T-helper 1 cell (primary cell): Measurements from ENCODE around the gene TM9SF4.
"Not testable (repeated sequence)": the region's sequence is repeated elsewhere in the genome, so short reads cannot be mapped to it uniquely, and the experiment has no call there.

Experiments
- DNase-seq, 5 donors: peaks; one replicate each; pipeline ENCODE4 v3.0.0-alpha.2; 2012 to 2020

TM9SF4 gene

DNA sequence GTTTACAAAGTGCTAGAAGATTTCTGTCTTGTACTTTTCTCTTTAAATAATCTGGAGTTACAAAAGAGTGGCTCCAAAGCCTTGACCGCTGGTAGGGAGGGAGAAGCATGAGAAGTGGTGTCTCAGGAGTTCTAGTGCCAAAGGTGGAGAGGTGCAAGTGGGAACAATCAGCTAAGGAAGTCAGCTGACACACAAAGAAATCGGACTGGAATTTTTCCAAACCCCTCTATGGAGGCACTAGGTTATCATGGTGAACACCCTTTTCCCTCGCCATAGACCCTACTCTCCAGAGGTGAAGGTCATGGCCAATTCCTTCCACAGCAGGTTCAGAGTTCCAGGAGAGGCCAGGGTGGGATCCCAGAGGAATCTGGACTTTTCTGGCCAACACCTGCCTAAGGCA is 83.2 kb downstream of the TM9SF4 start:
- DNase-seq: no peak

DNA sequence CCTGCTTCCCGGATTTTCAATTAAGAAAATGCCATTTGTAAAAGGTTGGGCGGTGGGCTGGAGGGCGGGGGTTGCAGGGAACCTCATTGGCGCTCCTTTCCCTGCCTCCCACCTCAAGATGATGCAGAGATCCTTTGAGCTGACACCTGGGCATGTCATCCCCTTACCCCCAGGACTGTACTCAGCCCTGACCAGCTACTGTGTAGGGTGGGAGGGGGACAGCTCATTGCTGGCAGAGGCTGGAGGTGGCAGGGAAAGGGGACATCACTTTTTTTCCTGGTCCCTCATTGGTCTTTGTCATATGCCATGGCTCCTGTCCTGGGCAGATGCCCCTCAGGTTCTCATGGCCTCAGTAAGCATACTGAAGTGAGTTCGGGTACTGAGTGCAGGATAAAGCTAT is 83.8 kb downstream of the TM9SF4 start:
- not testable (repeated sequence) for DNase-seq

DNA sequence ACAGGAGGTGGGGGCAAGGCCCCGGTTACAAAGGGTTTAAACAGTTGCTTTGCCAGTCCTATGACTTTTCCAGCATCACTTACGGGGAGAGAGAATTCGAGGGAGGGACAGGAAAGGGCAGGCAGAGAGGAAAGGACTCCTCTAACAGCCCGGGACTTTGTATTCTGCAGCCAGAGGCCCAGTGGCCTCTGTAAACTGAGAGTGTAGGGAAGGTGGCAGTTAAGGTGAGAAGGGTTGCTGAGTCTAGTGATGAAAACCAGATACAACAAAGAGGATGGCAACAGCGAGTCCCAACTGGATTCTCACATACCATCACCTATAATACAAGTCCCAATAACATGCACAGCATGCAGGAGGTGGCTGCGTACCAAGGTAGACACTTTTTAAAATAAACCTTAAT is 84.5 kb downstream of the TM9SF4 start:
- DNase-seq: no peak

DNA sequence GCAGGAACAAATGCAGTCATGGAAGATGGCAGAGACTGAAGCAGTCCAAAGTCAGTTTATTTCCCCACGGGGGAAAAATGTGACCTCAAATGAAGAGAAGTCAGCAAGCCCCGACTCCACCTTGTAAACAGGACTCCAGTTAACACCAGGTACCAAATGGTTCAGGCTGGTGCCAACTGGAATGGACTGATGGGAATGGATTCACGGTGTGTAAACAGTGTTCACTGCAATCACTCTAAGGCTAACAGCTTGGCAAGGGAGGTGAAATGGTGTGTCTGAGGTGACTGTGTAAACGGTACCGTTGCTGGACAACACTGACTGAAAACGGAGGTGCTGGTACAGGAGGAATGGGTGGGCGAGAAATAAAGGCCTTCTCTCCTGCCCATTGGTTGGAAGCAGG is 86.1 kb downstream of the TM9SF4 start:
- no peak for DNase-seq

DNA sequence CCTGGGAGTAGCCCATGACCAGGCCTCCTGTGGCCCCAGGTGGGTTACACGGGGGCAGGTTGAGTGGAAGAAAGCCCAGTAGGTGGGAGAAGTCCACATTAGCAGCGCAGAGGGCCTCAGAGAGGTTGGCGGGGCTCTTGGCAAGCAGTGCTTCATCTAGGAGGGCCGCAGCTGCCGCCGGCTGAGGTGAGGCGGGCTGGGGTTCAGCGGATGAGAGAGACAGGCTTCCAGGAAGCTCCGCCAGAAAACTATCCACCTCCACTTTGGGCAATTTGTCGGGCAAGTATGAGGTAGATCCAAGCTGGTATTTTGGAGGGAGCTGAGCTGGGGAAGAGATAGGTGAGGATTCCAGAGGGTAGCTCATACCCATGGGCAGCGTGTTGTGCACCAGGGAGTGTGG is 87.1 kb downstream of the TM9SF4 start:
- not testable (repeated sequence) for DNase-seq

DNA sequence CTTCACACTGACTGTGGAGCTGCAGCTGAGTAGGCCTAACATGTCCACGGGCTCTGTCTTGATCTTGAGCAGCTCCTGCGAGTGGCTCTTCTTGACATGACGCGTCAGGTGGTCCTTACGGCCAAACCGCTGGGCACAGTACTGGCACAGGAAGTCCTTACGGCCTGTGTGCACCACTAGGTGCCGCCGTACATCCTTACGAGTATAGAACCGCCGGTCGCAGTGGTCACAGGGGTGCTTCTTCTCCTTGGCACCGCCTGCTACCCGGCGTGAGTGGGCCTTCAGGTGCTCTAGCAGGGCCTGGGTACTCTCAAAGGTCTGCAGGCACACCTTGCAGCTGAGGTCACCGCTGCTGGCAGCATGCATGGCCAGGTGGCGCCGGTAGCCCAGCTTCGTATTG is 87.6 kb downstream of the TM9SF4 start:
- DNase-seq: not testable (repeated sequence)

DNA sequence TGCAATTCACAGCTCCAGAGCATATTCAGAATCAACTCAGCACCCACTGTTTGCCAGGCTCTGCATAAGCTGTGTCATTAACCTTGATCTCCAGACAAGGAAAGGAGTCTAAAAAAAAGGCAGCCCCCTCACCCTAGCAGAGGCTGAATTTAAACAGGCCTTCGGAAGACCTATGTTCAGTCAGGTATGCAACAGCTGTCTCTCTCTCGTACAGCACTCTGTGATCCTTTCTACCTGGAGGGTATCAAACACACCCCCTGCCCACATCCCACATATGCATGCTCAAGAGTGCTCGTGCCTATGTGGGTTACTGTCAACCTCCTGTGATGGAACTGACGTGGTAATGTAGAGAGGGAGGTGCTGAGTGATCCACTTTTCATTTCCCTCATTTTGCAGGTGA is 89.5 kb downstream of the TM9SF4 start:
- DNase-seq: no peak

DNA sequence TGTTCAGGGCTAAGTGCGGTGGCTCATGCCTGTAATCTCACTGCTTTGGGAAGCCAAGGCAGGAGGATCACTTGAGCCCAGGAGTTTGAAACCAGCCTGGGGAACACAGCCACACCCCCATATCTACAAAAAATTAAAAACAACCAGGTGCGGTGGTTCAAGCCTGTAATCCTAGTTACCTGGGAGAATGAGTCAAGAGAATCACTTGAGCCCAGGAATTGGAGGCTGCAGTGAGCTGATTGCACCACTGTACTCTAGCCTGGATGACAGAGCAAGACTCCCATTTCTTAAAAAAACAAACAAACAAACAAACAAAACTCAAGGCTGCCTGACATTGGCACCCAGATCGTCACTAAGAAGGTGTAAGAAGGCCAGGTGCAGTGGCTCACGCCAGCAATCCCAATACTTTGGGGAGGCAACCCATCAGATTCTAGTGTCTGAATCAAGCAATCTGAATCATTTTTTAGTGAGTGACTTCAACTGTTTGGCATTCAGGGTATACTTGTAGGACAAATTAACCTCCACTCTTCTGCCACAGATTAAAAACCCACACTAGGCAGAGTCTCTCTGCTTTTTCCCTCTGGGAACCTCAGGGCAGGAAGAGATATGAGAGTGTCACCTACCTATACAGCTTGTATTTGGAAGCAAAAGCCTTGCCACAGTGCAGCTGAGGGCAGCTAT is 91.9 kb downstream of the TM9SF4 start:
- no peak for DNase-seq

DNA sequence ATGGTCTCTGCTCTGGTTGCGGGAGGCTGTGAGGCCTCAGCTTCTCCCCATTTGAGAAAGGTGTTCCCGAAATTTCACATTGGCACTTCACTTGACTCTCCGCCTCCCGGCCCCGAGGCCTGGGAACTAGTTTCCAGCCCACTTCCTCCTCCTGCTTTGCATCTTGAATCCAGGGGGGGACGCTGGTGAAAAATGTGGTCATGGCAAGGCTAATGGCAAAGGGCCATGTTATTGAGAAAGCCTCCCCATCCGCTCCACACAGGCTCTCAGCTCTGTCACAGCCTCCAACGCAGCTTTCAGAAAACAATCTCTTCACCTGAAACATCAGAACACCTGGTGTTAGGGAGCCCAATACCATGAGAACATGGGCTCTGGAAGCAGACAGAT is 92.5 kb downstream of the TM9SF4 start:
- DNase-seq: no peak

DNA sequence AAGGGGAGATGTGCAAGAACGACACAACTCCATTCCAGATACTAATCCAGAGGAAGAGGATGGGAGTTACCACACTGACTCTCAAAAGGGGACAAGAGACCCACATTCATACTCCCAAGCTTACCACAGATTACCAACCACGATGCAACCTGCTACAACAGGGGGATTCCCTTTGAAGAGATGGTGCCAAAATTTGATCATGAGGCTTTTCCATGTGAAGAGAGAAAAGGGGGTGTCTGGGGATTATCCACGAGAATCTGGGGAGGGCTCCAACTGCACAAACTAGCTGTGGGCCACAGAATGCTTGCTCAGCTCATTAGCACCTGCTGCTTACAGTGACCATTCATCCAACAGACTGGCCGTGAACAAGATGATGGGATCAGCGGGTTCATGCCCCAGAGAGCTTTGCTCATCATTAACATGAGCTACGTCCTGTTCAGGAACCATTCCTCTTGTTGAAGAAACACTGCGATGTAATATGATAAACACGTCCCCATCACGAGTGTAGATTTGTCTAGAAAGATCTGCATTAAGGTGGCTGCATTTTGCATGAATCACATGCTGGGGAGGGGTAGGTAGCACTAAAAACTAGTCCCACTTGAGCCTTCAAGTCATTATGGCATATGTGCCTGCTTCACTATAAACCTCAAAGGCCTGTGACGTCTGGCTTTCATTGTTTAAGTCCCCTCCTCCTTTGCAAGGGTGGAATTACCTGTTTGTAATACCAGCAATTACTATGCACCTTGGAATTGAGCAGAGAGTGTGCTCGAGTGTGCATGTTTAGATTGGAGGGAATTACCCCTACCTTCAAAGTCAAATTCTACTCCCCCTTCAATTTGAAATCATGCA is 94.1 kb downstream of the TM9SF4 start:
- DNase-seq: no peak

DNA sequence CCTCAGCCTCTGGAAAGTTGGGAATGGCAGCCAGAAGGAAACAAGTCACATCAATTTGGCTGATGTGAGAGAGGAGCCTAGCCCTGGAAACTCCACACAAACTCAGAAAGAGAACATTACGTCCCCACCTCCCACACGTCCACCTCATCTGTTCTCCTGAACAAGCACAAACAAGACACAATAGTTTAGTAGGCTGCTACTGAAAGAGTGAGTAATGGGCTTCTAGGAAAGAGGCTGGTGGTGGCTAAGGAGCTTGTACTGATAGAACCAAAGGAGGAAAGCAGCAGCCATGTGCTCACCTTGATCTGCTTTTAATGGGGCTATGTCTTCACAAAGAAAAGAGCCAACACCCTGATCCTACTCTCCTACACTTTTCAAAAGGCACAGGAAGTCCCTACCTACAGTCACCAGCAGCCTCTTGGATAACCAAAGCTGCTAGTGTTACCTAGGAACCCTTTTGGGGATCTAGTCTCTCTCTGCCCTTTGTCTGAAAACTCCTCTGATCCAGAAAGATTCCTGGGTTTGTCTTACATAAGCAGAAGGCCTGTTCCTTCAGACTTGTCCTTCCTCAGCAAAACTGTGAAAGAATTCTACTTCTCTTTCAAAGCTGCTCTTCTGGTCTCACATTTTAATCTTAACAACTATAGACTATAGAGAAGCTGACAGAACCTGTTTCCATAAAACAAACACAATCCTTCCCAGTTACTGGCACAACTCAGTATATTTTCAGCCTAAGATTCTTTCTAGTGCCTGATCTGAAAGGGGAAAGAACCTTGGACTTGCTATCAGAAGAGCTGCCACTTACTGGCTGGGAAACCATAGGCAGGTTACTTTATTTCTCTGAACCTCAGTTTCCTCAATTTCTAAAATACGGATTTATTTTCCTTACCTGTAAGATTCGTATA is 94.9 kb downstream of the TM9SF4 start:
- DNase-seq: peak in 1 of 5 donors; percentile 31

DNA sequence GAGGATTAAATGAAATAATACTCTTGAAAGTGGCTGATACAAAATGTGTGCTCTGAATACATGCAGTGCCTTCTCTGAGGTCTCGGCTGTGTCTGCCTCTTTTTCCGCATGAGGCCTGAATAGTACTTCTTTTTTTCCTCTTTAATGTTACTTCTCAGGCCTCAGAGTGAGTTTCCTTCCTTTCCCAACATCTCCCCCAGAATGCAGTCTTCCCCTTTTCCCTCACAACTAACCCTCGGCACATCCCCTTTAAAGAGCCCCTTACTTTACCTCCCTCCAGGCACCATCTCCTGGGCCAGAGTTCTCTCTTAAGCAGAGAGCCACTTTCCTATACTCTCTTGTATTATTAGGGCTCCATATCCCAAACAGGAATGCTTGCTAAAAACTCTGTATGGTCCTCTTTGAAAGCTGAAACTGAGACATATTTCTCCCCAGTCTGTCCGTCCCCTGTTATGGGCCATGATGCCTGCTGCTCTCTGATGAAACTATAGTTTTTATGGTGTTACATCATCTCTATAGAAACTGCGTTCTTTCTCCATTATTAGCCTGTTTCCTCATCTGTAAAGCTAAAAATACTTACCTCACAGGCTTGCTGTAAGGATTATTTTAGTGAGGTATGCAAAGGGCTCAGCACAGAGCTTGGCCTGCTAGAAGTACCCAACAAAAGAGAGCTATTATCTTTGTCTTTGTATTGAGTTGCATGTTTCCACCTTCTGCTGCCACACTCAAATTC is 95.8 kb downstream of the TM9SF4 start:
- DNase-seq: peak in 1 of 5 donors; percentile 35

DNA sequence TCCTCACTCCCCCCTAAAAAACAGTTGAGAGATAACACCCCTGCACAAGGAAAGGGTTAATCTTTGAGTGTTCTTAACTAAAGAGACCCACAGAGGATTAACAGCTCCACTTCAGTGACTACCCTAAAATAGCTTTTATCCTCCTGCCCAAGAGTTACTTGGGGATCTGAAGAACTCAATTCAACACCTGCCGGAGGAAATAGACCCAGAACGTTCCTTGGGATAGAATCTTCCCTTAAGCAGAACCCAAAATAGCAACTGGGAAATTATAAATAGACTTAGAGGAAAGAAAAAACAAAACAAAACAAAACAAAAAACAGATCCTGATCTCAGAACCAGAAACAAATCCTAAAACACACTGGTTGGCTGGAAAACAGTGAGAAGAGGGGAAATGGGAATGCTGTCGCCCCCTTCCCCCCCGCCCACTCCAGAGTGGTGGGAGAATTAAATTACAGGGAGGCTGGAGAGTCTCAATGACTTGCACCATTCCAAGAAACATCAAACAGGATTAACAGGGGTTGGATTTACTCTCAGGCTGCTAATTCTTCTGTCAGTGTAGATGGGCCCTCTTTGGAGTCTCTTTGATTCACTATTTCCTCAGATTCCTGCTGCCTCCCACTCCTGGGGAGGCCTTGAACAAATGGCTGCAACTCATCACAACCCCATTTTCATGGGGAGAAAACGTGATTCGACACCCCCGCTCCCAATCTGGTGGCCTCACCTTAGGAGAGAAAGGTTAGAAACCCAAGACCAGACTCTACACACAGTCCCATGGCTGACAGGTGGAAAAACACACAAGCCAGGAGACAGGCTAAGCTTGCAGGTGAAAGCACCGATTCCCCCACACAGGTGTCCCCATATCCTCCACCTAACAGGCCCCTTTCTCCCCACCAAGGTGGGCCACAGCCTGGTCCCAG is 96.6 kb downstream of the TM9SF4 start:
- no peak for DNase-seq

DNA sequence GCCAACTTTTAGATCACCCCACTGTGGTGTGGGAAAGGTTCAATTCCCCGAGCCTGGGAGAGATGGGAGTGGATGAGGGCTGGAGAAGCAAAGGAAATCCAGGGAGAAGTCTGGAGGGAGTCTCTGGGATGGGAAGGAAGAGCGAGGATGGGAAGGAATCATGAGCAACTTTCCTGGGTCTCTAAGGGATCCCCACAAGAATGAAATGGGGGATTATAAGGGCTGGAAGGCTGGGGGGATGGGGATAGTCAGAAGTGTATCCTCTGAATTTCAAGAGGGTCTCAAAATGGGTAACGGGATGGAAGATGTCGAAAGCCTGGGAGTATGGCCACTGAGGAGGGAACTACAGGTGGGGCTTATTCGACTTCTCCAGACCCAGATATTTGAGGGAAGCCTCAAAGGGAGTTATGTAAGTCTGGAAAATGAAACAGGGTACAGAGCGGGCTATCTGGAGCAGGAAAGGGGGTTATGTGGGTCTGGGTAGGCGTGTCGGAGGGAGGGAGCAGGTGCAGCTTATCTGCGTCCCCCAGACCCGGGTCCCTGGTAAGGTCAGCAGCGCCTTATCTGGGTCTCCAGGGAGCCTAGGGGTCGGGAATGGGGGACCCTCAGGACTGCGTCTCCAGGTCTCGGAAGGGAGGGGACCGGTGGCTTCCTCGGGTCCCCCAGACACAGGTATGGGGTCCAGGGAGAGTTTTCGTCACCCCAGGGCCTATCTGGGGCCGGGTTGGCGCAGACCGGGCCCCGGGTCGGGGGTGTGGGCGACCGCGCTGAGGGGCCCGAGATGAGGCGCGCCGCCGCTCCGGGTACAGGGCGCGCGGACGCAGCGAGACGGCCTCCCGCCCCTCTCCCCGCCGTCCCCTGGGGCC is 97.5 kb downstream of the TM9SF4 start:
- no peak for DNase-seq

DNA sequence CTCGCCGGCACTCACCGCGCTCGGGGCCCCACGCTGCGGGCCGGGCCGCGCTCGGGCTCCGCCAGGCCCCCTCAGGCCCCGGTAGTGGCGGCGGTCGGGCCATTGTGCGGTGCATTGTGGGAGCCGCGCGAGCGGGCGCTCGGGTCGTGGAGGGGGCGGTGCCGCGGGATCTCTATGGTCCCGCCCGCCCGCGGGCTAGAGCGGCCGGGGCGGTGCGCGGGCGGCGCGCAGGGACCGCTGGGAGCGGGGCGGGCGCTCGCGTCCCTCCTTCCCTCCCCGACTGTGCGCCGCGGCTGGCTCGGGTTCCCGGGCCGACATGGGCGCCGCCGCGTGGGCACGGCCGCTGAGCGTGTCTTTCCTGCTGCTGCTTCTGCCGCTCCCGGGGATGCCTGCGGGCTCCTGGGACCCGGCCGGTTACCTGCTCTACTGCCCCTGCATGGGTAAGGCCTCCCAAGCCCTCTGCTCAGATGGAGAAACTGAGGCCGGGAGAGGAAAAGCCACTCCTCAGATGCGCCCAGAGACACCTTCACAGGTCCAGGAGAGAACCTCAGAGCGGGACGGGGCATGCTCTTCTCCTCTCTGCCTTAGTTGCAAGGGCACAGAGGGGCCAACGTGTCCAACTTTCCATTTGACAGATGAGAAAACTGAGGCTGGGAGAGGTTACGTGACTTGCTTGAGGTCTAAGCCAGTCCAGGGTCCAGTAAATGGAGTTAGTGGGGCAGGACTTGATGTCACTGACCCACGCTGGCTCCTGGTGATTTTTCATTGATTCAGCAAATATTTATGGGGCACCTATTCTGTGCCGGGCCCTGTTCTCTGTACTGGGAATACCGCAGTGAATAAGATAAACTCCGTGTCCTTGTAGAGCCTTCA is 98.3 kb downstream of the TM9SF4 start, which contains the start of the genes PLAGL2 and POFUT1:
TSS of gene PLAGL2 (minus strand) at position 118 of the 873 bp plus-strand sequence. CDS start 5,565 bp downstream, outside the sequence.
TSS of gene POFUT1 (plus strand) at position 255 of the 873 bp plus-strand sequence. CDS start at position 317, 62 bp downstream.
- DNase-seq: peak; percentile 74 to 88 (median 81)

DNA sequence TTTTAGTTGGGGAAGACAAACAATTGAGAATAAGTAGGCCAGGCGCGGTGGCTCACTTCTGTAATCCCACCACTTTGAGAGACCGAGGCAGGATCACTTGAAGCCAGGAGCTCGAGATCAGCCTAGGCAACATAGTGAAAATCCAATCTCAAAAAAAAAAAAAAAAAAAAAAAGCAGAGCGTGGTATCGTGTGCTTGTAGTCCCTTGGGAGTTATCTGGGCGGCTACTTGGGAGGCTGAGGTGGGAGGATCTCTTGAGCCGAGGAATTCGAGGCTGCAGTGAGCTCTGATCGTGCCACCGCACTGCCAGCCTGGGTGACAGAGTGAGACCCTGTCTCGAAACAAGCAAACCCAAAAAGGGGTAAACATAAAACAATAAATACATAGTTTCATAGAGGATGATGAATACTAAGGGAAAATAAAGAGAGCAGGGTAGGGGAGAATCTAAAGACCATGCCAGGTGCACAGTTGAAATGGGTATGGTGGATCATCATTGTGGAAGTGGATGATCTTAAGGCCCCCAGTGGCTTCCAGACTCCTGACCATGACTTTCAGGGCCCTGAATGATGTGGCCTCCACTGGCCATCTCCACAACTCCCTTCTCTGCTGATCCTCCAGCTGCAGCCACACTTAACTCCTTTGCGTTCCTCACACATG is 99.1 kb downstream of the TM9SF4 start:
- DNase-seq: no peak

DNA sequence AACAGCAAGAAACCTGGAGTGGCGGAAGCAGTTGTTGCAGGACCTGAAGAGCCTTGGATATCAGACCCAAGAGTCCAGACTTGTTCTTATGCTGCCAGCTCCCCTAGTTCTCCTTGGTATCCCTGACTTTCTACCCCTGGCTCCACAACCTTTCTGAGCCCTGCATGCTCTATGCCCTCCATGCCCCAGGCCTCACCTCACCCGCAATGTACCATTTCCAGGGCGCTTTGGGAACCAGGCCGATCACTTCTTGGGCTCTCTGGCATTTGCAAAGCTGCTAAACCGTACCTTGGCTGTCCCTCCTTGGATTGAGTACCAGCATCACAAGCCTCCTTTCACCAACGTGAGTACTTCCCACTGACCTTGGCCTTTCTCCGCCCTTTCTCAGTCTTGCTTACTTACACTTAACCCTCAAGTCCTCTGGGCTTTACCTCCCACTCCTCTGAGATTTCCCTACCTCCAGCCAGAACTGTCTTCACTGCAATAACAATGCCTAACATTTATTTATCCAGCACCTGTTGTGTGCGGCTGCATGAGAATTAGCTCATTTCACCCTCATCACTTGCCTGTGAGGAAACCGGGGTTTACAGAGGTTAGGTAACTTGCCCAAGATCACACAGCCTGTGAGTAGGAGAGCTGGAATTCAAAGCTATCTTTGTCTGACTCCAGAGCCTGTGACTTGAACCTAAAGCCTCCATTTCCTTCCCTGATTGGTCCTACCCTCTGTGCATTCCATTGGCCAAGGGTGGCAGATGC is 100.5 kb downstream of the TM9SF4 start:
- DNase-seq: no peak

DNA sequence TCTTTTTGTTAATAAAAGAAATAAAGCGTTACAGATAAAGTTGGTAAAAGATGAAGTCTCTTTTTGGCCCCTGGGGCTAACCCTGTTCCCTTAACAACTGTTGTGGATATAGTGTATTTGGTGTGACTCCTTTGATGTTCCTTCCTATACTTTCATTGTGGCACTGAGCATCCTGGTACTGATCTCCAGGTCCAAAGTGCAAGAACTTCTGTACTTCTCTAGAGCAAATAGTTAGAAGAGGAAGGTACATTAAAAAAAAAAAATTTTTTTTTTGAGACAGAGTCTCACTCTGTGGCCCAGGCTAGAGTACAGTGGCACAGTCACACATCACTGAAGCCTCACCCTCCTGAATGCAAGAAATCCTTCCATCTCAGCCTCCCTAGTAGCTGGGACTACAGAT is 104.4 kb downstream of the TM9SF4 start:
- DNase-seq: no peak
